K562 (cell line): ENCODE results near the gene ZSCAN21. TPM values are rescaled to one million over a fixed set of nuclear protein-coding genes. Genes with fewer than 3 reads are reported as not detected.
A peak's percentile ranks its signal among the peaks of the same experiment; 100 is the strongest.

Experiments used
- ETV5 ChIP-seq: sonication (generic); formaldehyde crosslinking; IDR thresholded peaks from 2 replicates; pipeline ENCODE4 v1.4.0; 2020; ENCODE audit warnings: low read depth, mild to moderate bottlenecking, missing genetic modification reagents
- HNRNPUL1 ChIP-seq: fragments of 200-400 bp; formaldehyde crosslinking; IDR thresholded peaks from 2 replicates; pipeline ENCODE4 v1.6.1; 2017; ENCODE audit warnings: low read length
- MCM2 ChIP-seq: fragments of 450-650 bp; IDR thresholded peaks from 2 replicates; pipeline ENCODE4 v1.6.1; 2017; ENCODE audit warnings: low read depth, mild to moderate bottlenecking
- NCOR1 ChIP-seq: fragments of 450-650 bp; IDR thresholded peaks from 2 replicates; pipeline ENCODE4 v1.6.1; 2016; ENCODE audit warnings: mild to moderate bottlenecking, moderate library complexity
- POLR2AphosphoS2 ChIP-seq: IDR thresholded peaks from 2 replicates; pipeline ENCODE4 v1.6.1; 2012; ENCODE audit warnings: low read length, improper control_type of control experiment
- STAT5B ChIP-seq: fragments of 250-450 bp; sonication (Bioruptor Pico); IDR thresholded peaks from 2 replicates; pipeline ENCODE4 v1.8.0; 2021; ENCODE audit warnings: mild to moderate bottlenecking, inconsistent platforms
- polyA plus RNA-seq, 8 experiments: library from polyadenylated mRNA; depleted of rRNA in 4 of 8; stranded (reverse) in 5 of 8; unstranded in 3 of 8; fragments of >200 nt; fragmentation: Nextera tagmentation in 2 of 8; fragmentation: Illumina TruSeq in 1 of 8; extraction: Ambion mirVana in 2 of 8; extraction: Trizol in 1 of 8; gene quantifications; 2 replicates each; pipeline versions ENCODE4 v1.2.1 to v1.2.3, GENCODE V29; 2011 to 2014; ENCODE audit warnings: inconsistent platforms in 1 of 8, missing spikeins in 1 of 8
- total RNA-seq, 7 experiments: library from RNA; depleted of rRNA in 6 of 7; stranded (reverse); fragments of >200 nt in 6 of 7; fragmentation: Illumina TruSeq in 2 of 7; extraction: Trizol in 2 of 7; gene quantifications; 2 replicates each; pipeline versions ENCODE4 v1.2.1 to v1.2.3, GENCODE V29; 2011 to 2021; ENCODE audit warnings: low replicate concordance in 1 of 7
- TF ChIP-seq, protein P1 (sequence below): fragments of 250-450 bp; sonication (Bioruptor Pico); IDR thresholded peaks from 2 replicates; pipeline ENCODE4 v1.8.0; 2021; ENCODE audit warnings: moderate library complexity, mild to moderate bottlenecking, inconsistent platforms
- TF ChIP-seq, protein P2 (sequence below): sonication (generic); formaldehyde crosslinking; IDR thresholded peaks from 2 replicates; pipeline ENCODE4 v1.8.1; 2022; ENCODE audit warnings: missing genetic modification reagents
- TF ChIP-seq, protein P3 (sequence below): fragments of 450-650 bp; formaldehyde crosslinking; IDR thresholded peaks from 2 replicates; pipeline ENCODE4 v1.4.0; 2022; ENCODE audit warnings: missing genetic modification characterization
- TF ChIP-seq, protein P4 (sequence below), 2 experiments: fragments of 450-650 bp in 1 of 2; sonication (generic) in 1 of 2; formaldehyde crosslinking in 1 of 2; IDR thresholded peaks; 2 replicates each; pipeline versions ENCODE4 v1.7.1 to v1.9.0; 2016 to 2022; ENCODE audit warnings: inconsistent platforms in 1 of 2, mild to moderate bottlenecking in 1 of 2, missing genetic modification reagents in 1 of 2
- TF ChIP-seq, protein P5 (sequence below): fragments of 250-450 bp; sonication (Bioruptor Pico); IDR thresholded peaks from 2 replicates; pipeline ENCODE4 v1.5.0; 2020; ENCODE audit warnings: mild to moderate bottlenecking, borderline replicate concordance

Gene ZSCAN21
- total and polyA plus RNA-seq, 9 of the 15 experiments (the other 6 are each of a cell fraction or from before 2014, with no cell fraction given), result 5.9 to 15.5 (median 13.2) TPM

DNA sequence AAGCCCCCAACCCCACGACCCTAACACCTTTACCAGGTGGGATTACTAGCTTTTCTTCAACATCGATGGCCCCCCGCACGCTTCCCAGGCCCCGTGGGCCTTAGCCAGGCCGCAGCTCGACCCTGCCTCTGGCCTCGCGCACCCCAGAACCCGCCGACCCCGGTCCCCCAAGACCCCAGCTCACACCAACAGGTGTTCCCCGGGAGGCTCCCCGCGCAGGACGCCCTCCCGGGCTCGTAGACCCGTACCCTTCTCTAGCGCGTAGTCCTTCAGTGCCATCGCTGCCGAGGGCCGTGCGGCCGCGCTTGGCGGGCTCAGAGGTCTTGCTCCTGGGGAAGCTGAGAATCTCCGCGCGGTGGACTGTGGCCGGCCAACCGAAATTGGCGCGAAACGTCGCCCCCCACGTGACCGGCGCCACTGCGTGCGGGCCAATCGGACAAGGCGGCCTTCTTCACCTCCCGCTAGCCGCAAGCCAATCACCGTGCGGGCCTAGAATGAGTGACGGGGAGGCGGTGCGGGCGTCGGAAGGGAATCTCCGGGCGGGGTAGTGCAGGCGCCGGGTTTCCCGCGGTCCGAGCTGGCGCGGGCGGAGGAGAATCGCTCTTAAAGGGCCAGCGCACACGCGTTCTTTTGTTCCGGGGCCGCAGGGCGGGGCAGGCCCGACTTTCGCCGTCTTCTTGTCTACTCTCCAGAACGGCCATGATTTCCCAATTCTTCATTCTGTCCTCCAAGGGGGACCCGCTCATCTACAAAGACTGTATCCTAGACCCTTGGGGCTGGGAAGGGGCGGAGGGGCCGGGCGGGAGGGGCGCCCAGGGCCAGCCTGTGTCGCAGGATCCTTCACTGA, 51.7 kb downstream of the ZSCAN21 start, which contains the start of the genes AP4M1 and MCM7 (continued):
- TF ChIP-seq, protein P1, sequence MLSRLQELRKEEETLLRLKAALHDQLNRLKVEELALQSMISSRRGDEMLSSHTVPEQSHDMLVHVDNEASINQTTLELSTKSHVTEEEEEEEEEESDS (CRISPR knock-in tag), result no peak
- TF ChIP-seq, protein P2, sequence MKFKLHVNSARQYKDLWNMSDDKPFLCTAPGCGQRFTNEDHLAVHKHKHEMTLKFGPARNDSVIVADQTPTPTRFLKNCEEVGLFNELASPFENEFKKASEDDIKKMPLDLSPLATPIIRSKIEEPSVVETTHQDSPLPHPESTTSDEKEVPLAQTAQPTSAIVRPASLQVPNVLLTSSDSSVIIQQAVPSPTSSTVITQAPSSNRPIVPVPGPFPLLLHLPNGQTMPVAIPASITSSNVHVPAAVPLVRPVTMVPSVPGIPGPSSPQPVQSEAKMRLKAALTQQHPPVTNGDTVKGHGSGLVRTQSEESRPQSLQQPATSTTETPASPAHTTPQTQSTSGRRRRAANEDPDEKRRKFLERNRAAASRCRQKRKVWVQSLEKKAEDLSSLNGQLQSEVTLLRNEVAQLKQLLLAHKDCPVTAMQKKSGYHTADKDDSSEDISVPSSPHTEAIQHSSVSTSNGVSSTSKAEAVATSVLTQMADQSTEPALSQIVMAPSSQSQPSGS (CRISPR knock-in tag), result 0 out of 2 replicates have a peak, but pooled peaks have one; percentile 52
- TF ChIP-seq, protein P3, sequence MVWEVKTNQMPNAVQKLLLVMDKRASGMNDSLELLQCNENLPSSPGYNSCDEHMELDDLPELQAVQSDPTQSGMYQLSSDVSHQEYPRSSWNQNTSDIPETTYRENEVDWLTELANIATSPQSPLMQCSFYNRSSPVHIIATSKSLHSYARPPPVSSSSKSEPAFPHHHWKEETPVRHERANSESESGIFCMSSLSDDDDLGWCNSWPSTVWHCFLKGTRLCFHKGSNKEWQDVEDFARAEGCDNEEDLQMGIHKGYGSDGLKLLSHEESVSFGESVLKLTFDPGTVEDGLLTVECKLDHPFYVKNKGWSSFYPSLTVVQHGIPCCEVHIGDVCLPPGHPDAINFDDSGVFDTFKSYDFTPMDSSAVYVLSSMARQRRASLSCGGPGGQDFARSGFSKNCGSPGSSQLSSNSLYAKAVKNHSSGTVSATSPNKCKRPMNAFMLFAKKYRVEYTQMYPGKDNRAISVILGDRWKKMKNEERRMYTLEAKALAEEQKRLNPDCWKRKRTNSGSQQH, result peak; percentile 78; the same call in 1 of the 2 replicates
- TF ChIP-seq, protein P4, sequence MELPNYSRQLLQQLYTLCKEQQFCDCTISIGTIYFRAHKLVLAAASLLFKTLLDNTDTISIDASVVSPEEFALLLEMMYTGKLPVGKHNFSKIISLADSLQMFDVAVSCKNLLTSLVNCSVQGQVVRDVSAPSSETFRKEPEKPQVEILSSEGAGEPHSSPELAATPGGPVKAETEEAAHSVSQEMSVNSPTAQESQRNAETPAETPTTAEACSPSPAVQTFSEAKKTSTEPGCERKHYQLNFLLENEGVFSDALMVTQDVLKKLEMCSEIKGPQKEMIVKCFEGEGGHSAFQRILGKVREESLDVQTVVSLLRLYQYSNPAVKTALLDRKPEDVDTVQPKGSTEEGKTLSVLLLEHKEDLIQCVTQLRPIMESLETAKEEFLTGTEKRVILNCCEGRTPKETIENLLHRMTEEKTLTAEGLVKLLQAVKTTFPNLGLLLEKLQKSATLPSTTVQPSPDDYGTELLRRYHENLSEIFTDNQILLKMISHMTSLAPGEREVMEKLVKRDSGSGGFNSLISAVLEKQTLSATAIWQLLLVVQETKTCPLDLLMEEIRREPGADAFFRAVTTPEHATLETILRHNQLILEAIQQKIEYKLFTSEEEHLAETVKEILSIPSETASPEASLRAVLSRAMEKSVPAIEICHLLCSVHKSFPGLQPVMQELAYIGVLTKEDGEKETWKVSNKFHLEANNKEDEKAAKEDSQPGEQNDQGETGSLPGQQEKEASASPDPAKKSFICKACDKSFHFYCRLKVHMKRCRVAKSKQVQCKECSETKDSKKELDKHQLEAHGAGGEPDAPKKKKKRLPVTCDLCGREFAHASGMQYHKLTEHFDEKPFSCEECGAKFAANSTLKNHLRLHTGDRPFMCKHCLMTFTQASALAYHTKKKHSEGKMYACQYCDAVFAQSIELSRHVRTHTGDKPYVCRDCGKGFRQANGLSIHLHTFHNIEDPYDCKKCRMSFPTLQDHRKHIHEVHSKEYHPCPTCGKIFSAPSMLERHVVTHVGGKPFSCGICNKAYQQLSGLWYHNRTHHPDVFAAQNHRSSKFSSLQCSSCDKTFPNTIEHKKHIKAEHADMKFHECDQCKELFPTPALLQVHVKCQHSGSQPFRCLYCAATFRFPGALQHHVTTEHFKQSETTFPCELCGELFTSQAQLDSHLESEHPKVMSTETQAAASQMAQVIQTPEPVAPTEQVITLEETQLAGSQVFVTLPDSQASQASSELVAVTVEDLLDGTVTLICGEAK (IDR thresholded peaks at IDR 0.05), result no peak
- TF ChIP-seq, protein P4 (CRISPR knock-in tag; IDR thresholded peaks at IDR 0.05), result no peak
- TF ChIP-seq POLR2AphosphoS2, result no peak
- TF ChIP-seq STAT5B (CRISPR knock-in tag), result no peak
- TF ChIP-seq HNRNPUL1, result no peak
- peak; percentile 85 for TF ChIP-seq ETV5 (CRISPR knock-in tag)
- TF ChIP-seq NCOR1, result peak; percentile 7; the same call in 1 of the 2 replicates
- TF ChIP-seq MCM2, result no peak
- TF ChIP-seq, protein P5, sequence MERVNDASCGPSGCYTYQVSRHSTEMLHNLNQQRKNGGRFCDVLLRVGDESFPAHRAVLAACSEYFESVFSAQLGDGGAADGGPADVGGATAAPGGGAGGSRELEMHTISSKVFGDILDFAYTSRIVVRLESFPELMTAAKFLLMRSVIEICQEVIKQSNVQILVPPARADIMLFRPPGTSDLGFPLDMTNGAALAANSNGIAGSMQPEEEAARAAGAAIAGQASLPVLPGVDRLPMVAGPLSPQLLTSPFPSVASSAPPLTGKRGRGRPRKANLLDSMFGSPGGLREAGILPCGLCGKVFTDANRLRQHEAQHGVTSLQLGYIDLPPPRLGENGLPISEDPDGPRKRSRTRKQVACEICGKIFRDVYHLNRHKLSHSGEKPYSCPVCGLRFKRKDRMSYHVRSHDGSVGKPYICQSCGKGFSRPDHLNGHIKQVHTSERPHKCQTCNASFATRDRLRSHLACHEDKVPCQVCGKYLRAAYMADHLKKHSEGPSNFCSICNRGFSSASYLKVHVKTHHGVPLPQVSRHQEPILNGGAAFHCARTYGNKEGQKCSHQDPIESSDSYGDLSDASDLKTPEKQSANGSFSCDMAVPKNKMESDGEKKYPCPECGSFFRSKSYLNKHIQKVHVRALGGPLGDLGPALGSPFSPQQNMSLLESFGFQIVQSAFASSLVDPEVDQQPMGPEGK (CRISPR knock-in tag), result 0 out of 2 replicates have a peak, but pooled peaks have one; percentile 34
